K562 (cell line): Measurements from ENCODE around the gene ACTR1B. TPM values are rescaled to one million over a fixed set of nuclear protein-coding genes. Genes with fewer than 3 reads are reported as not detected.

ENCODE experiments used
- ATAC-seq: fragments of 200-7000 bp; cut with Tn5 transposase; 3 replicates; pipeline ENCODE4 v1.9.1; 2020; ENCODE audit warnings: moderate library complexity
- BruUV-seq: library from RNA; stranded (reverse); fragments of 400-500 nt; replicated peaks from 2 replicates; lab custom pipeline; 2021; lab: Mats Ljungman, UMichigan
- CTCF ChIA-PET: fragments of 300-600 bp; formaldehyde crosslinking; extraction: SDS; loops from one replicate; lab custom pipeline; 2021; ENCODE audit warnings: low intra/inter-chr PET ratio; lab: Yijun Ruan, JAX
- POLR2A ChIA-PET: fragments of 300-600, 350-650 bp; sonication (Branson Sonifier 250); formaldehyde crosslinking; extraction: SDS; loops from one replicate; lab custom pipeline; 2021; ENCODE audit warnings: antibody characterized with exemption, inconsistent platforms; lab: Yijun Ruan, JAX
- DNase-seq, 4 experiments: peaks; one replicate each; pipeline versions ENCODE4 v3.0.0 to v3.0.0-alpha.2; 2011 to 2018; ENCODE audit warnings: low spot score in 3 of 4, mixed read lengths in 3 of 4; ENCODE audit errors: extremely low read depth in 1 of 4
- FAIRE-seq: peaks from 2 replicates; lab custom pipeline; 2011; peaks lifted over from hg19 to GRCh38; lab: Jason Lieb, UNC
- H2AFZ ChIP-seq: 2 replicates; pipeline ENCODE4 v1.6.0; 2011; ENCODE audit warnings: low read depth, low read length, control low read depth, inconsistent platforms
- H3K27ac ChIP-seq: fragments of 200-600 bp; 3 replicates; pipeline ENCODE4 v1.8.0; 2011; ENCODE audit warnings: low read depth, mild to moderate bottlenecking, control low read depth, inconsistent platforms, low read length, moderate library complexity, mixed read lengths; ENCODE audit errors: extremely low read depth
- H3K27me3 ChIP-seq, 2 experiments: fragments of 300-600 bp in 1 of 2; 2 replicates in 1 of 2; 3 replicates in 1 of 2; pipeline versions ENCODE4 v1.6.0 to v1.8.0; 2011; ENCODE audit warnings: inconsistent platforms in 2 of 2, low read length in 2 of 2, mild to moderate bottlenecking in 1 of 2, mixed read lengths in 1 of 2, moderate library complexity in 1 of 2; ENCODE audit not compliant: control insufficient read depth in 2 of 2, insufficient read depth in 2 of 2
- H3K36me3 ChIP-seq: fragments of 300-600 bp; 3 replicates; pipeline ENCODE4 v1.8.0; 2011; ENCODE audit warnings: mild to moderate bottlenecking, low read length, inconsistent platforms; ENCODE audit not compliant: control insufficient read depth, insufficient read depth
- H3K4me1 ChIP-seq, 2 experiments: fragments of 200-600 bp in 1 of 2; replicated peaks in 1 of 2; 2 replicates in 1 of 2; 3 replicates in 1 of 2; pipeline versions ENCODE4 v1.5.1 to v1.8.0; 2011; ENCODE audit warnings: inconsistent platforms in 2 of 2, low read length in 2 of 2, mild to moderate bottlenecking in 1 of 2, mixed read lengths in 1 of 2, moderate library complexity in 1 of 2; ENCODE audit not compliant: control insufficient read depth in 2 of 2, insufficient read depth in 2 of 2
- H3K4me2 ChIP-seq: 2 replicates; pipeline ENCODE4 v1.6.1; 2011; ENCODE audit warnings: low read length, control low read depth, inconsistent platforms, mixed read lengths; ENCODE audit not compliant: insufficient read depth
- H3K4me3 ChIP-seq: fragments of 200-600 bp; sonication (generic), shearing (Covaris generic); 2 replicates; pipeline ENCODE4 v1.5.1; 2016; ENCODE audit warnings: control low read depth, inconsistent platforms
- H3K79me2 ChIP-seq: fragments of 200-600 bp; 3 replicates; pipeline ENCODE4 v1.8.0; 2011; ENCODE audit warnings: low read length, inconsistent platforms; ENCODE audit not compliant: control insufficient read depth, insufficient read depth
- H3K9ac ChIP-seq, 2 experiments: 2 replicates each; pipeline versions ENCODE4 v1.6.0 to v1.6.1; 2011; ENCODE audit warnings: low read depth in 2 of 2, low read length in 2 of 2, control low read depth in 1 of 2, inconsistent platforms in 1 of 2, mild to moderate bottlenecking in 1 of 2, mixed read lengths in 1 of 2; ENCODE audit not compliant: insufficient read depth in 1 of 2
- H3K9me1 ChIP-seq: one replicate; pipeline ENCODE4 v1.6.0; 2011; ENCODE audit warnings: inconsistent platforms, mild to moderate bottlenecking, low read length, moderate library complexity; ENCODE audit not compliant: control insufficient read depth, insufficient read depth
- H3K9me3 ChIP-seq: replicated peaks from 2 replicates; pipeline ENCODE4 v1.5.1; 2011; ENCODE audit warnings: low read depth, low read length, inconsistent platforms; ENCODE audit not compliant: control insufficient read depth, insufficient read depth
- H4K20me1 ChIP-seq: replicated peaks from 2 replicates; pipeline ENCODE4 v1.6.1; 2011; ENCODE audit warnings: low read length, inconsistent platforms, mixed read lengths; ENCODE audit not compliant: control insufficient read depth, insufficient read depth
- BRD4 ChIP-seq: fragments of 200-600 bp; sonication (generic); IDR thresholded peaks from 2 replicates; pipeline ENCODE4 v1.6.1; 2017; ENCODE audit warnings: inconsistent platforms
- CHD1 ChIP-seq: fragments of 200-600 bp; sonication (generic); IDR thresholded peaks from one replicate; pipeline ENCODE4 v1.6.1; 2012; ENCODE audit warnings: mild to moderate bottlenecking, moderate library complexity, low read length, inconsistent platforms
- CREB3L1 ChIP-seq: fragments of 450-650 bp; IDR thresholded peaks from 2 replicates; pipeline ENCODE4 v1.6.1; 2014; ENCODE audit warnings: low read depth, mild to moderate bottlenecking, moderate library complexity, borderline replicate concordance
- CSDE1 ChIP-seq, 2 experiments: fragments of 450-650 bp; IDR thresholded peaks; 2 replicates each; pipeline ENCODE4 v1.6.1; 2016; ENCODE audit warnings: mild to moderate bottlenecking in 1 of 2
- EZH2 ChIP-seq: IDR thresholded peaks from 2 replicates; pipeline ENCODE4 v1.6.1; 2012; ENCODE audit warnings: low read depth, mild to moderate bottlenecking, inconsistent platforms, low read length, borderline replicate concordance
- KAT2B ChIP-seq: IDR thresholded peaks from one replicate; pipeline ENCODE4 v1.6.1; 2012; ENCODE audit warnings: low read depth, mild to moderate bottlenecking, control low read depth, inconsistent platforms, low read length, moderate library complexity
- KLF1 ChIP-seq: fragments of 450-650 bp; IDR thresholded peaks from 2 replicates; pipeline ENCODE4 v1.6.1; 2016; ENCODE audit warnings: missing genetic modification characterization, missing compliant biosample characterization
- MECOM ChIP-seq: fragments of 250-450 bp; sonication (Bioruptor Pico); IDR thresholded peaks from 2 replicates; pipeline ENCODE4 v1.8.0; 2022; ENCODE audit warnings: inconsistent platforms
- MYNN ChIP-seq, 2 experiments: sonication (generic); formaldehyde crosslinking in 1 of 2; IDR thresholded peaks; 2 replicates each; pipeline versions ENCODE4 v1.5.0 to v1.6.1; 2016 to 2020; ENCODE audit warnings: antibody characterized with exemption in 1 of 2, missing genetic modification reagents in 1 of 2
- NCOA1 ChIP-seq: fragments of 450-650 bp; IDR thresholded peaks from 2 replicates; pipeline ENCODE4 v1.6.1; 2016; ENCODE audit warnings: low read depth
- NR0B1 ChIP-seq: fragments of 450-650 bp; IDR thresholded peaks from one replicate; pipeline ENCODE4 v1.6.1; 2018; ENCODE audit warnings: mild to moderate bottlenecking, moderate library complexity; ENCODE audit not compliant: partially characterized antibody
- POLR2A ChIP-seq: fragments of 450-650 bp; conservative IDR thresholded peaks from 2 replicates; pipeline ENCODE4 v1.6.1; 2016
- POLR2G ChIP-seq: fragments of 200-400 bp; formaldehyde crosslinking; IDR thresholded peaks from 2 replicates; pipeline ENCODE4 v1.6.1; 2017; ENCODE audit warnings: low read depth, mild to moderate bottlenecking, antibody characterized with exemption, low read length, moderate library complexity
- TEAD2 ChIP-seq: fragments of 450-650 bp; IDR thresholded peaks from 2 replicates; pipeline ENCODE4 v1.6.1; 2016; ENCODE audit warnings: missing genetic modification characterization, control low read depth, missing compliant biosample characterization
- THRAP3 ChIP-seq: fragments of 450-650 bp; IDR thresholded peaks from 2 replicates; pipeline ENCODE4 v1.6.1; 2016; ENCODE audit warnings: mild to moderate bottlenecking, inconsistent platforms, borderline replicate concordance
- ZKSCAN3 ChIP-seq: fragments of 250-450 bp; sonication (Bioruptor Pico); IDR thresholded peaks from 2 replicates; pipeline ENCODE4 v1.4.0; 2020
- ZNF23 ChIP-seq: fragments of 250-450 bp; sonication (Bioruptor Pico); IDR thresholded peaks from 2 replicates; pipeline ENCODE4 v1.4.0; 2020; ENCODE audit warnings: mild to moderate bottlenecking
- ZNF282 ChIP-seq: sonication (generic); formaldehyde crosslinking; IDR thresholded peaks from 2 replicates; pipeline ENCODE4 v1.8.1; 2023; ENCODE audit warnings: missing genetic modification reagents
- WGBS: fragments of 100-300 bp; shearing (Covaris generic); methylation state at CpG from one replicate; pipeline ENCODE4 v1.1.6; 2016; ENCODE audit warnings: low coverage, mixed read lengths; ENCODE audit not compliant: insufficient coverage; ENCODE audit errors: missing lambda C conversion rate; 5-methylcytosine and 5-hydroxymethylcytosine counted together
- in situ Hi-C: fragments of 300-500 bp; cut with MboI; formaldehyde crosslinking; loops from 4 replicates; pipeline ENCODE4 v1.15.0; 2018; ENCODE audit warnings: inconsistent platforms, mixed read lengths
- intact Hi-C: fragments of 100-400 bp; cut with micrococcal nuclease; formaldehyde crosslinking; loops from 2 replicates; pipeline ENCODE4 v1.14.2; 2022
- polyA plus RNA-seq, 8 experiments: library from polyadenylated mRNA; depleted of rRNA in 4 of 8; stranded (reverse) in 5 of 8; unstranded in 3 of 8; fragments of >200 nt; fragmentation: Nextera tagmentation in 2 of 8; fragmentation: Illumina TruSeq in 1 of 8; extraction: Ambion mirVana in 2 of 8; extraction: Trizol in 1 of 8; gene quantifications; 2 replicates each; pipeline versions ENCODE4 v1.2.1 to v1.2.3, GENCODE V29; 2011 to 2014; ENCODE audit warnings: inconsistent platforms in 1 of 8, missing spikeins in 1 of 8
- total RNA-seq, 7 experiments: library from RNA; depleted of rRNA in 6 of 7; stranded (reverse); fragments of >200 nt in 6 of 7; fragmentation: Illumina TruSeq in 2 of 7; extraction: Trizol in 2 of 7; gene quantifications; 2 replicates each; pipeline versions ENCODE4 v1.2.1 to v1.2.3, GENCODE V29; 2011 to 2021; ENCODE audit warnings: low replicate concordance in 1 of 7

The ACTR1B gene
- total and polyA plus RNA-seq, 9 of the 15 experiments (the other 6 are each of a cell fraction or from before 2014, with no cell fraction given), result 0.49 to 42.3 (median 22.5) TPM

- no peak for FAIRE-seq
- no peak overlapping the region for H3K27ac ChIP-seq
- H3K9me3 ChIP-seq, result no peaks in the 10 kb centered on the region
- peaks cover 61% of the 10 kb centered on the region; the same call in 2 of the 3 replicates for H3K36me3 ChIP-seq
- peaks cover 15 to 60% of the 10 kb centered on the region in 2 experiments; a peak in 4 of 5 replicates for H3K4me1 ChIP-seq
- POLR2A ChIA-PET, result interaction anchor here (0.7 to 1.3 kb wide), 4 partner anchors 9 to 68 kb away, joined by 3 to 8 read pairs (median 5); partner anchors contain the start of gene COX5B
- no peak overlapping the region for H3K4me2 ChIP-seq
- intact Hi-C loops, result no loop called here
- H3K4me3 ChIP-seq, result no peak overlapping the region
- ATAC-seq, result no peak
- no peak overlapping the region for H2AFZ ChIP-seq
- no peaks in the 10 kb centered on the region; the same call in 1 of the 2 replicates for H4K20me1 ChIP-seq
- no TSS peak for BruUV-seq
- CTCF ChIA-PET, result no interaction called here
- no peak for DNase-seq
- in situ Hi-C loops, result no loop called here
- H3K9me1 ChIP-seq, result peaks cover 5% of the 10 kb centered on the region
- 92% methylated on average over 35 of the region's 37 CpGs for WGBS
- H3K79me2 ChIP-seq, result peaks cover 34% of the 10 kb centered on the region
- H3K27me3 ChIP-seq, result no peaks in the 10 kb centered on the region
- H3K9ac ChIP-seq, result peak overlapping the region in 1 of 2 experiments; percentile 27; a peak in 1 of 4 replicates
- TF ChIP-seq MYNN (IDR thresholded peaks at IDR 0.05) (0 out of 2 replicates have a peak, but pooled peaks have one; percentile 18), MYNN (CRISPR knock-in tag; IDR thresholded peaks at IDR 0.05) (no peak), CREB3L1 (no peak), CHD1 (no peak), TEAD2 (tag) (no peak), ZKSCAN3 (CRISPR knock-in tag) (no peak), ZNF23 (CRISPR knock-in tag) (no peak), THRAP3 (no peak), KAT2B (no peak), POLR2A (peak; percentile 31; the same call in 1 of the 2 replicates), POLR2G (peak; percentile 50; the same call in 1 of the 2 replicates), MECOM (CRISPR knock-in tag) (no peak), NR0B1 (no peak), ZNF282 (CRISPR knock-in tag) (no peak), KLF1 (tag) (no peak), EZH2 (no peak), BRD4 (no peak), NCOA1 (no peak), CSDE1 (IDR thresholded peaks at IDR 0.05) (no peak)
These were observed 5.7 kb downstream of the ACTR1B start for GRCh38 chr2:97657986-97658690.
